Cortex of kidney (tissue), 1 donor: ENCODE measurements around the gene CCDC40.
"Not testable (repeated sequence)": the region's sequence is repeated elsewhere in the genome, so short reads cannot be mapped to it uniquely, and the experiment has no call there.

Source experiments
- DNase-seq: peaks from one replicate; lab custom pipeline; 2025; lab: John Stamatoyannopoulos, UW

Gene CCDC40

DNA sequence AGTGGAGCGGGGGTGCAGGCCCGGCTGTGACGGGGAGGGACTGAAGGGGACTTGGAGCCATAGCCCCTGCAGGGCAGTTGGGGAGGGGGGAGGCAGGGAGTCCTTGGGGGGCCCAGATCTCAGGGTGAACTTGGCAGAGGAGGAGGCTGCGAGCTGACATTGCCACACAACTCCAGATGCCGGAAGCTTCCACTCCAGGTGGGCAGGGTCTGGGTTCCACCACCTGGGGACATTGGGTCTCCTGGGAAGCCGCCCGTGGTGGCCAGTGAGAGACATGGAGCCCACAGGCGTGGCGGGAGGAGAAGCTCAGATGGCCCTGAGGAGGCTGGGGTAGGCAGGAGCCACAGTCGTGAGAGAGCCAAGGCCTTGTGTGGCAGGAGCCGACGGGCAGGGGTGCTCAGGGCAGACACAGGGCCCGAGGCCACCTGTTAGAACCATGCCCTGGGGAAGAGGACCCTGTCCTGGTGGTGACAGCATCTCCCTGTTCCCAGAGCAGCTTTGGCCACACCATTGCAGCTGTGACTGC lies 46.8 kb downstream of the CCDC40 start:
- no peak for DNase-seq

DNA sequence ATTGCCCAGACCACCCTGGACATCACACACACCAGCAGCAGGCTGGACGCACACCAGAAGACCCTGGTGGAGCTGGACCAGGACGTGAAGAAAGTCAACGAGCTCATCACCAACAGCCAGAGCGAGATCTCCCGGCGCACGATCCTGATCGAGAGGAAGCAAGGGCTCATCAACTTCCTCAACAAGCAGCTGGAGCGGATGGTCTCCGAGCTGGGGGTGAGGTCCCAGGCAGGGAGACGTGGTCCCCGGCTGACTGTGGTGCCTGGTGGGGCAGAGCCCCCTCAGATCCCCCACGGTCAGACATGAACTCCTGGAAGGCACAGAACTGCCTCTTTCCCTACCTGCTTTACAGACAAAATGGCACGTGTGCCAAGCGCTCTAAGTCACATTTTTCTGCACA lies 48.3 kb downstream of the CCDC40 start:
- no peak for DNase-seq

DNA sequence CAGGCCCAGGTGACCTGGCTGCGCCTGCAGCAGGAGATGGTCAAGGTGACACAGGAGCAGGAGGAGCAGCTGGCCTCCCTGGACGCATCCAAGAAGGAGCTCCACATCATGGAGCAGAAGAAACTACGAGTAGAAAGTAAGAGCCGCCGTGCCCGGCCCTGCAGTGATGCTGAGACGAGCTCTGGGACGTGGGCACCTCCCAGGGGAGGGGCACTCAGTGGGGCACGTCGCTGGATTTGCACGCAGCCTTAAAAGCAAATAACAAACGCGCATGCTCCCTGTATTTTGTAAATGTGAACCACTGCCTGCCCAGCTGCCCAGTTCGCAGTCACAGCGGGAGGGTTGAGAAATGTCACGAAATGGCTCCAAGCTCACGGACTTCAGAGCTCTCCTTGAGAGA lies 49.6 kb downstream of the CCDC40 start:
- DNase-seq, result no peak

DNA sequence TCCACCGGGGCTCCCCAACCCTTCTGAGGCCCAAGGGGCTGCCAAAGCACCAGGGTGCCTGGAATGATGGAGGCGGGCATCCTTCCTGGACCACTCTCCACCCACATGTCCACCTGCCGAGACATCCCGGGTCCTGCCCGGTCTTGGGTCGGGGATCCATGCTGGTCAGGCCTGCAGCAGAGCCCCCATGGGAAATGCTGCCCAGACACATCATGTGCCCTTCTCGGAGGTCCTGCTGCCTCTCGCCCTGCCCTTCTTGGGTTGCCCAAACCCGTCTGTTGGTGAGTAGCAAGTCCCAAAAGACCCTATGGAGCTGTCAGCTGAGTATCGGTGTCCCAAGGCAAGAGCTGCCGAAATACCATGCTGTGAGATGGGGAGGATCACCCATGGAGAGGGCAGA lies 50.2 kb downstream of the CCDC40 start:
- DNase-seq, result no peak

DNA sequence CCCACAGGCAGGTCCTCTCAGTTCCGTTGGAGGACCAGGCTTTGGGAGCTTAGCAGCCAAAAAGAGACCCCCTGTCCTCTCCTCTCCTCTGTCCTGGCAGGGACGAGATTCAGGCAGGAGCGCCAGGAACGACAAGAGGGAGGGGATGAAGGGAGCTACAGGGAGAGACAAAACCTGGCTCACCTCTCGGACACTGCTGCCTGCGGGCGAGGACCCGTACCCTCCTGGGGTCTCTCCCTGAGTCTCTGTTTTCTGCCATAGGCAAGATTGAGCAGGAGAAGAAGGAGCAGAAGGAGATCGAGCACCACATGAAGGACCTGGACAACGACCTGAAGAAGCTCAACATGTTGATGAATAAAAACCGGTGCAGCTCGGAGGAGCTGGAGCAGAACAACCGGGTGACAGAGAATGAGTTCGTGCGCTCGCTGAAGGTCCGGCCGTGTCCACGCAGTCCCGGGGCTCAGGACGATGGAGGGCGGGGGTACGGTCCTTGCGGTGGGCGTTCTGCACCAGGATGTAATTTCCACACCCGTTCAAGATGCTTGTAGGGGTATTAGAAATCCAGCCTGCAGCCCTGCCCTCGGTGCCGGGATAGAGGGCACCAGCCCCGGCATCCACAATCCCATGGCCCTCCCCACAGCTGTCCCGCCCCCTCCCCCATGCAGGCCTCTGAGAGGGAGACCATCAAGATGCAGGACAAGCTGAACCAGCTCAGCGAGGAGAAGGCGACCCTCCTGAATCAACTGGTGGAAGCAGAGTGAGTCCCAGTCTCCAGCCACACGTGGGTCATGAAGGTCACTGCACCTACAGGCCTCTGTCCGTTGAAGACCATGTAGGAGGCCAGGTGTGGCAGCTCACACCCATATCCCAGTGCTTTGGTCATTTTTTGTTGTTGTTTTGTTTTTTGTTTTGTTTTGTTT lies 51.2 kb downstream of the CCDC40 start:
- DNase-seq, result no peak

DNA sequence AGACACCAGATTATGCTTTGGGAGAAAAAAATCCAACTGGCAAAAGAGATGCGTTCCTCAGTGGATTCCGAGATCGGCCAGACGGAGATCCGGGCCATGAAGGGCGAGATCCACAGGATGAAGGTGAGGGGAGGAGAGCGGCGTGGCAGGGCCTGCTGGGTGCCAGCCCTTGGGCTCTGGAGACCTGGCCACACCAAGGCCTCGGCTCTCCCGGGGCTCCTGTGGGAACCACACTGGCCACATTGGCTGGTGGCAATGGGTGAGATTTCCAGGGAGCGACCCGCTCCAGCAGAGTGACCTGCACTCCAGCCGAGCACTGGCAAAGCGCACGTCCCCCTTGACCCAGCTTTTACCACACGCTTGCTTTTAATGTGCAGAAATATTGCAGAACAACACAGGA lies 53.3 kb downstream of the CCDC40 start:
- no peak for DNase-seq

DNA sequence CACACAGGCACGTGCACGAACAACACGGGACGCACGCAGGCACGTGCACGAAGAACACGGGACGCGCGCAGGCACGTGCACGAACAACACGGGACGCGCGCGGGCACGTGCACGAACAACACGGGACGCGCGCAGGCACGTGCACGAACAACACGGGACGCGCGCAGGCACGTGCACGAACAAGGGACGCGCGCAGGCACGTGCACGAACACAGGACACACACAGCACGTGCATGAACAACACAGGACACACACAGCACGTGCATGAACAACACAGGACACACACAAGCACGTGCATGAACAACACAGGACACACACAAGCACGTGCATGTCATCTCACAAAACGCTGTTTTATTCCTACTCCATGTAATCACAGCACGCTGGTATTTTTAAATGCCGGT lies 53.7 kb downstream of the CCDC40 start:
- not testable (repeated sequence) for DNase-seq

DNA sequence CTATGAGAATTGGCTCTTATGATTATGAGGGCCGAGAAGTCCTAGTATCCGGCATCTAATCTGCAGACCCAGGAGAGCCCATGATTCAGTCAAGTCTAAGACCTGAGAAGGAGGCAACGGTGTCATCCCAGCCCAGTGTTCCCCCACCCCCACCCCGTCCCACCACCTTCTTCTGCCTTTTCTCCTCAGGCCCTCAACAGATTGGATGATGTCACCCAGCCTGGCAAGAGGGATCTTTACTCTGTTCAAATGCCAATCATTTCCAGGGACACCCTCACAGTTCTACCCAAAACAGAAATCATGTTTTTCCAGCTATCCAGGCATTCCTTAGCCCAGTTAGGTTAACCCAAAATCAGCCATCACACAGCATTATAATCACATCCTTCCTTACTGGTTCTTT lies 54.9 kb downstream of the CCDC40 start:
- no peak for DNase-seq

DNA sequence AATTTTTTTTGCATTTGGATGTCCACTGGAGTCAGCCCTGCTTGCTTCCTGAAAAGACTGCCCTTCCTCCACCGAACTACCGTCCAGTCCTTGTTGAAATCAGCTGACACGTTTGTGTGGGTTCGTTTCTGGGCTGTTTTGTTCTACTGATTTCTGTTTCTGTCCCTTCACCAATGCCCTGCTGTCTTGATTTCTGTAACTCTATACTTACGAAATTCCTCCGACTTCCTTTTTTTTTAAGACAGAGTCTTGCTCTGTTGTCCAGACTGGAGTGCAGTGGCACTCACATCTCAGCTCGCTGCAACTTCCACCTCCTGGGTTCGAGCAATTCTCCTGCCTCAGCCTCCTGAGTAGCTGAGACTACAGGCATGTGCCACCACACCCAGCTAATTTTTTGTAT lies 56.5 kb downstream of the CCDC40 start:
- no peak for DNase-seq

DNA sequence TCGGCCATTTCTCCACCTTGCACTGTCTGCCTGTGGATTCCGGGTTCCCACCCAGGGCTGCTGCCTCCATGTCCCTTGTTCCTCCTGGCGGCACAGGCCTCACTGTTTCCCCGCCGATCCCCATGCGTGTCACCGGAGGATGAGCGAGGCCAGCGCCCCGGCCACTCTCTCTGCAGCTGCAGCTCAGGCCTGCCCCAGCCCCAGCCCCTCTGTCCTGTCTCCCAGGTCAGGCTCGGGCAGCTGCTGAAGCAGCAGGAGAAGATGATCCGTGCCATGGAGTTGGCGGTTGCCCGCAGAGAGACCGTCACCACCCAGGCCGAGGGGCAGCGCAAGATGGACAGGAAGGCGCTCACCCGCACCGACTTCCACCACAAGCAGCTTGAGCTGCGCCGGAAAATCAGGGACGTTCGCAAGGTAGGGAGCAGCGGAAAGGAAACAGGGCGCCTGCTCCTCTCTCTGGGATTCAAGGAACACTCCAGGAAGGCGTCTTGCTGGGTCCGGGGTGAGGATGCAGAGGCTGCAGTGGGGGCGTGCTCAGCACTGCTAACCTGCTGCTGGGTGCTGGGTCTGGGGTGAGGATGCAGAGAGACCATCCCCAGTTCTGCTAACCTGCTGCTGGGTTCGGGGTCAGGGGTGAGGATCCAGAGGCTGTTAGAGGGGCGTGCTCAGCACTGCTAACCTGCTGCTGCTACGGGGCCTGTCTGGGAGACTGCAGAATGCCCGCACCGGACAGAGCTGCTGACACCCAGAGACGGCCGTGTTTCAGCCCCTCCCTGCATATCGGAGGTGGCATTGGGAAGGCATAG lies 58.8 kb downstream of the CCDC40 start:
- DNase-seq, result no peak

DNA sequence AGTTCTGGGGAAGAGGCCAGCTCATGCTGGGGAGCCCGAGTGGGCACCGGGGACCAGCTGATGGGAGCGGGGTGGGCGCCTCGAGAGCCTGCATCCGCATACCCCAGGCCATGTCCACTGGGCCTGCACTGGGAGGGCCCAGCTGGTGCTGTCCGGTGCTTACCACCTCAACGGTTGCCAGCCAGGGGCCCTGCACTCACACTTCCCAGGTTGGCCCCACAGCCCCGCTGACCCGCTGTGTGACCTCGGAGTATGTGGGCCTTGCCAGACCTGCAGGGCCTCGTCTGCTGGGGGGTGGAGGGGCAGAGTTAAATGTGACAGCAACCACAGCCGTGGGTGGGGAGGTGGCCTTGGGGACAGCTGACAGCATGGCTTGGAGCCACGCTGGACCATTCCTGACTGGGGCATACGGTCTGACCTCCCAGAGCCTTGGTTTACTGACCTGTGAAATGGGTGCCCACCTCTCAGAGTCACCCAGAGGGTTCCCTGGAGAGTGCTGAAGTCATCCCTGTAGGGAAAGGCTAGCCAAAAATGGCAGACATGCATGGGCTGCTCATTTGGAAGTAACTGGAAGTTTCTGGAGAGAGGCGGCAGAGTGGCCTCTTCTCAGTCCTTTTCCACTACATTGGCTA lies 59.5 kb downstream of the CCDC40 start:
- DNase-seq, result no peak

DNA sequence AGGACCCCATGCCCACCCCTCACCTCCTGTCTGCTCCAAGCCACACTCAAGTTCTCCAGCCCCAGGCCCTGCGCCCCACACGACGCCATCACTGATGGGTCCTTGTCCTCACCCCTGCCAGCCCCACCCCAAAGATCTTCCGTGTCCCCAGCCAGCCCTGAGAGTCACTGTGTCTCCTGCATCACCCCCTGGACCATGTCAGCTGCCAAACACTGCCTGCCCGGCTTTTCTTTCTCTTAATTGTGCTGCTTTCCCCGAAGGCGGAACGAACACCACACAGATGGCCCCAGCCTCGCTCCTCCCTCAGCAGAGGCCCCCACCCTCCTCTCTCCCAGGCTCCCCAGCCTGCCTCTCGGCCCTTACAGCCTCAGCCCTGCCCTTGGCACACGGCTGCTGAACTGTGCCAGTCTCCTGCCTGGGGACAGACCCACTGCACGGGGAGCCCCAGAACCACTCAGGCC lies 60.1 kb downstream of the CCDC40 start:
- DNase-seq, result no peak

DNA sequence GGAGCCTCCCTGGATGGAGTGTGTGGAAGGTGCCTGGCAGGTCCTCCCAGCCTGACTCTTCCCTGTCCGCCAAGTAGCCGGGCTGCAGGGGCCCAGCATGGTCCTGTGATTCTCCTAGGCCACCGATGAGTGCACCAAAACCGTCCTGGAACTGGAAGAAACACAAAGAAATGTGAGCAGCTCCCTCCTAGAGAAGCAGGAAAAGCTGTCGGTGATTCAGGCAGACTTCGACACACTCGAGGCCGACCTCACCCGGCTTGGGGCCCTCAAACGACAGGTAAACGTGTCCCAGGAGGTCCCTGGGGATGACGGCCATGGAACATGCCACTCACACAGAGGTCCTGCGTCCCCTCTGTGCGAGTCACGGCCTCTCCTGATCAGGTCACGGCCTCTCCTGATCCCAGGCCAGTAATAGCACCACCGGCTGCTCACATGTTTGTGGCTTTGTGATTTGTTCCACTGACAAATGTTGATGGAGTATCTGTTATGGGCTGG lies 60.7 kb downstream of the CCDC40 start:
- no peak for DNase-seq

DNA sequence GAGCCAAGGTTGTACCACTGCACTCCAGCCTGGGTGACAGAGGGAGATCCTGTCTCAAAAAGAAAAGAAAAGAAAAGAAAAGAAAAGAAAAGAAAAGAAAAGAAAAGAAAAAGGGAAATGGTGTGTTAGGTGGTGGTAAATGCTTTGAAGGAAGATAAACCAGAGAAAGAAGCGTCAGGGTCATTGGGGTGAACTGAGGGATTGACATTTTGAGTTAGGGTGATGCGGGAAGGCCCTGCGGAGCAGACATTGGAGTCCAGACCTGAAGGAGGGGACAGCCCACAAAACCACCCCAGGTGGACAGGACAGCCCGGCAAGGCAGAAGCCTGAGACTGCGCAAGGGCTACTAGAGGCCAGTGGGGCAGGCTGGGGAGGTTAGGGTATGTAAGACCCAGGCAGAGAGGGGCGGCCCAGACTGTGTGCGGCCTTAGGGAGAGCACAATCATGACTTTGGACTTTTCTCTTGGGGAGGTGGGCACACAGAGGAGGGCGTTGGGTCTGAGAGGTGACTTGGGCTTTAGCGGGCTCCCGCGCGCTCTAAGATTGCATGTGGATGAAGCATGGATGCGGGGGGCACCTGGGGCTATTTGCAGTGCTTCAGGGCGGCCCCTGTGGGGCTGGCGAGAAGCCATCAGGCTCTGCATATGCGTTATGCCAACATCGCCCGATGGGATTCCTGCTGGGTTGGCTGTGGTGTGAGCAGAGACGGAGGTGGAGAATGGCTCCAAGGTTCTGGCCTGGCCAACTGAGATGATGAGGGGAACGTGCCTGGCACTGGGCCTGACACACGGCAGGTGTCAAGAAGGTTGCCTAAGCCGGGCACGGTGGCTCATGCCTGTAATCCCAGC lies 61.6 kb downstream of the CCDC40 start:
- DNase-seq, result no peak

DNA sequence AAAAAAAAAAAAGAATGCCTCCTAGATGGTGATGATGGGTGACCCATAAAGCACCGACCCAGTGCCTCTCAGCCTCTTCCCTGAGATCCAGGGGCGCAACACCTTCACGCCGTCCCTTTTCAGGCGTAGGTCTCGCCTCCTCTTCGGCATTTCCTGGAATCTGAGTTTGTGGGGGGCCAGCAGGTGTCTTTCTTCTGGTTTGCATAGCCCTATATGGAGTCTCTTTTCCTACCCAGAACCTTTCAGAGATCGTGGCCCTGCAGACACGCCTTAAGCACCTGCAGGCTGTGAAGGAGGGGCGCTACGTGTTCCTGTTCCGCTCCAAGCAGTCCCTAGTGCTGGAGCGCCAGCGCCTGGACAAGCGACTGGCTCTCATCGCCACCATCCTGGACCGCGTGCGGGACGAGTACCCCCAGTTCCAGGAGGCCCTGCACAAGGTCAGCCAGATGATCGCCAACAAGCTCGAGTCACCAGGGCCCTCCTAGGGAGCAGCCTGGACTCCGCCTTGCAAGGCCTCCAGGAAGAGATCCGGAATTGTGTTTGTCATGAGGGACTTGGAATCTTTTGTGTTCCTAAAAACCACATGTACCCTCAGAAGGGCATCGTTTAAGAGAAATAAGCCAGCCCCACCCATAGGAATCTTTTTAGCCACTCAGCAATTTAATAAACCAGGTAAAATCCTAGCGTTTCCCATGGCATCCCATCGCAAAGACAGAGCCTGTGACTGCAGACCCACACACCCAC lies 63.0 kb downstream of the CCDC40 start:
- no peak for DNase-seq

DNA sequence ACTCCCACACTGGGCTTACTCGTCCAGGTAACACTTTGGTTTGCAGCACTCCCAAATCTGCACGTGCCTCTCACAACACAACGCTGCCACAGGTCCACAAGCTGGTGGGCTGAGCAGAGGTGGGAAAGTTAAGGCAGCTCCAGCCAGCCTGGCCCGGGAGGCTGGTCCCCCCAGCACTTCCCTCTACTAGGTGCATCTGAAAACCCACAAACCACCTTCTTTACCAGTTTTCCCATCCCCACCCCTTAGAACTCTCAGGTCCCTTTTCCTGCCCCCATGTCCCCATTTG lies 63.5 kb downstream of the CCDC40 start:
- no peak for DNase-seq

DNA sequence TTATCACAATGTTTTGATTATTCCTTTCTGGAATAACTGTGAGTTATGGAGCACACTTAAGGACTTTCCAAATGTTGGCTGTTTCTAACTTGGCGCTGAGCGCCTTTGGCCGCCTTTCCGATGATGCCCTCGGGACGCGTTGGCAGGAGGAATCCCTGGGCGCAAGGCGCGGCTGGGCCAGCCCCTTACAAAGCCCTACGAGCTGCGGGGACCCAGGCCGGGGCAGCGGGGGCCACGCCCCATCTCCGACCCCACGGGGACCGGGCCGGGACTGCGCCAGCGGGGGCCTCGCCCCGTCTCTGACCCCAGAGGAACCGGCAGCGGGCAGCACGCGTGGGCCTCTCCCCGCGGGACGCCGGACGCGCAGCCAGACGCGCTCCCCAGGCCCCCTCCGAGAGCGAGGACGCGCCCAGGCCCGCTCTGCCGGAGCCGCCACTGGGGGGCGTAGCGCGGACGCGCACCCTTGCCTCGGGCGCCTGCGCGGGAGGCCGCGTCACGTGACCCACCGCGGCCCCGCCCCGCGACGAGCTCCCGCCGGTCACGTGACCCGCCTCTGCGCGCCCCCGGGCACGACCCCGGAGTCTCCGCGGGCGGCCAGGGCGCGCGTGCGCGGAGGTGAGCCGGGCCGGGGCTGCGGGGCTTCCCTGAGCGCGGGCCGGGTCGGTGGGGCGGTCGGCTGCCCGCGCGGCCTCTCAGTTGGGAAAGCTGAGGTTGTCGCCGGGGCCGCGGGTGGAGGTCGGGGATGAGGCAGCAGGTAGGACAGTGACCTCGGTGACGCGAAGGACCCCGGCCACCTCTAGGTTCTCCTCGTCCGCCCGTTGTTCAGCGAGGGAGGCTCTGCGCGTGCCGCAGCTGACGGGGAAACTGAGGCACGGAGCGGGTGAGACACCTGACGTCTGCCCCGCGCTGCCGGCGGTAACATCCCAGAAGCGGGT lies 64.8 kb downstream of the CCDC40 start, which contains the start of gene GAA:
Gene GAA (plus strand): TSS at position 571 of the 935 bp plus-strand sequence. CDS start 3,006 bp downstream, outside the sequence.
- DNase-seq, result no peak

DNA sequence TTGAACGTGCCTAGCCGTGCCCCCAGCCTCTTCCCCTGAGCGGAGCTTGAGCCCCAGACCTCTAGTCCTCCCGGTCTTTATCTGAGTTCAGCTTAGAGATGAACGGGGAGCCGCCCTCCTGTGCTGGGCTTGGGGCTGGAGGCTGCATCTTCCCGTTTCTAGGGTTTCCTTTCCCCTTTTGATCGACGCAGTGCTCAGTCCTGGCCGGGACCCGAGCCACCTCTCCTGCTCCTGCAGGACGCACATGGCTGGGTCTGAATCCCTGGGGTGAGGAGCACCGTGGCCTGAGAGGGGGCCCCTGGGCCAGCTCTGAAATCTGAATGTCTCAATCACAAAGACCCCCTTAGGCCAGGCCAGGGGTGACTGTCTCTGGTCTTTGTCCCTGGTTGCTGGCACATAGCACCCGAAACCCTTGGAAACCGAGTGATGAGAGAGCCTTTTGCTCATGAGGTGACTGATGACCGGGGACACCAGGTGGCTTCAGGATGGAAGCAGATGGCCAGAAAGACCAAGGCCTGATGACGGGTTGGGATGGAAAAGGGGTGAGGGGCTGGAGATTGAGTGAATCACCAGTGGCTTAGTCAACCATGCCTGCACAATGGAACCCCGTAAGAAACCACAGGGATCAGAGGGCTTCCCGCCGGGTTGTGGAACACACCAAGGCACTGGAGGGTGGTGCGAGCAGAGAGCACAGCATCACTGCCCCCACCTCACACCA lies 65.7 kb downstream of the CCDC40 start:
- DNase-seq, result no peak
